Astrocyte (in vitro differentiated cells and primary cell): ENCODE results near the gene ZBP1.

Experiments
- EZH2 ChIP-seq: IDR thresholded peaks from 2 replicates; pipeline ENCODE4 v1.6.1; 2012; ENCODE audit warnings: mild to moderate bottlenecking, low read length, inconsistent platforms; ENCODE audit not compliant: insufficient read depth
- TF ChIP-seq, protein P1 (sequence below): IDR thresholded peaks from 2 replicates; pipeline ENCODE4 v1.5.1; 2011; ENCODE audit warnings: low read depth, mild to moderate bottlenecking, inconsistent platforms, low read length, moderate library complexity; ENCODE audit not compliant: insufficient read depth

DNA sequence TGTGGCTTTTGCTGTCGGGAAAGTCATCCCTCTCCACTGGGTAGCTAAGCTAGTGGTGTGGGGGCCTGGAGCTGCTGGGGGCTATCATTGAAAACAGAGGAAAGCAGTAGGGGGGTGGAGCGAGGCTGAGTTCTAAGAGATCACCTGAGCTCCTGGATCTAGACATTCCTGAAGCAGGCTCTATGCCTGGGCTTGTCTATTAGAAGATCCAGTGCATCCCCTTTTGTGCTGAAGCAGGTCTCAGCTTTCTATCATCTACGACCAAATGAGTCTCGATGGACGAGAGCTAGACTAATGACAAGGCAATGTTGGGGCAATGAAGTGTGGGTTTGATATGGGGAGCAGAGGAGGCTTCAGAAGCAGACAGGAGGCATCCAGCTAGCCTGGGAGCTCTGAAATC lies 18.5 kb downstream of the ZBP1 start:
- TF ChIP-seq, protein P1, sequence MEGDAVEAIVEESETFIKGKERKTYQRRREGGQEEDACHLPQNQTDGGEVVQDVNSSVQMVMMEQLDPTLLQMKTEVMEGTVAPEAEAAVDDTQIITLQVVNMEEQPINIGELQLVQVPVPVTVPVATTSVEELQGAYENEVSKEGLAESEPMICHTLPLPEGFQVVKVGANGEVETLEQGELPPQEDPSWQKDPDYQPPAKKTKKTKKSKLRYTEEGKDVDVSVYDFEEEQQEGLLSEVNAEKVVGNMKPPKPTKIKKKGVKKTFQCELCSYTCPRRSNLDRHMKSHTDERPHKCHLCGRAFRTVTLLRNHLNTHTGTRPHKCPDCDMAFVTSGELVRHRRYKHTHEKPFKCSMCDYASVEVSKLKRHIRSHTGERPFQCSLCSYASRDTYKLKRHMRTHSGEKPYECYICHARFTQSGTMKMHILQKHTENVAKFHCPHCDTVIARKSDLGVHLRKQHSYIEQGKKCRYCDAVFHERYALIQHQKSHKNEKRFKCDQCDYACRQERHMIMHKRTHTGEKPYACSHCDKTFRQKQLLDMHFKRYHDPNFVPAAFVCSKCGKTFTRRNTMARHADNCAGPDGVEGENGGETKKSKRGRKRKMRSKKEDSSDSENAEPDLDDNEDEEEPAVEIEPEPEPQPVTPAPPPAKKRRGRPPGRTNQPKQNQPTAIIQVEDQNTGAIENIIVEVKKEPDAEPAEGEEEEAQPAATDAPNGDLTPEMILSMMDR: no peak
- no peak for TF ChIP-seq EZH2
